Lower leg skin (tissue), 4 donors: ENCODE results near the gene C1orf232. TPM values are rescaled to one million over a fixed set of nuclear protein-coding genes. Genes with fewer than 3 reads are reported as not detected.

ENCODE experiments used
- DNase-seq, 2 donors: peaks; one replicate each; pipeline ENCODE4 v3.0.0-alpha.2; 2019; ENCODE audit warnings: low spot score in 2 of 2
- H3K4me3 ChIP-seq: fragments of 200-600 bp; sonication (generic); 2 replicates; pipeline ENCODE4 v1.5.1; 2017; ENCODE audit warnings: mild to moderate bottlenecking, low read depth; ENCODE audit not compliant: poor library complexity, severe bottlenecking
- CTCF ChIP-seq, 3 donors: fragments of 450-650 bp; IDR thresholded peaks; one replicate each; pipeline ENCODE4 v1.5.1; 2016; ENCODE audit warnings: antibody characterized with exemption in 3 of 3, mild to moderate bottlenecking in 3 of 3, moderate library complexity in 2 of 3
- POLR2A ChIP-seq, 2 donors: fragments of 450-650 bp; IDR thresholded peaks; one replicate each; pipeline ENCODE4 v1.6.1; 2016 to 2017; ENCODE audit warnings: antibody characterized with exemption in 2 of 2, mild to moderate bottlenecking in 1 of 2, moderate library complexity in 1 of 2
- WGBS, 2 donors: methylation state at CpG; one replicate each; pipeline ENCODE4 v1.1.5; 2018; 5-methylcytosine and 5-hydroxymethylcytosine counted together
- intact Hi-C: fragments of 100-400 bp; cut with DNase I; formaldehyde crosslinking; loops from one replicate; pipeline ENCODE4 v1.15.0; 2023; ENCODE audit warnings: low total_unique reads
- total RNA-seq, 4 donors: library from RNA; depleted of rRNA; stranded (reverse); fragments of >200 nt; gene quantifications; one replicate each; pipeline ENCODE4 v1.1.0, GENCODE V29; 2016

Gene C1orf232
- total RNA-seq, 4 donors from 2014 or later, result not detected

GRCh38 chr1:26180010-26180506 is 11.3 kb upstream of the C1orf232 start:
- WGBS, 2 donors, result 80 to 85% methylated on average over 4 of the region's 4 CpGs
- no peak overlapping the region for H3K4me3 ChIP-seq
- TF ChIP-seq POLR2A (IDR thresholded peaks at IDR 0.05) (no peak), CTCF (IDR thresholded peaks at IDR 0.05) (no peak)
- DNase-seq, result no peak
- intact Hi-C loops, result no loop called here

GRCh38 chr1:26177182-26177684 is 8.5 kb upstream of the C1orf232 start, which contains the start of gene CNKSR1:
Gene CNKSR1, plus strand, starts transcription at chr1:26177491. Its CDS starts 57 bp downstream, at chr1:26177548.
- WGBS, 2 donors, result 35 to 52% methylated on average over 18 to 19 of the region's 21 CpGs

GRCh38 chr1:26175346-26175745 is 6.6 kb upstream of the C1orf232 start:
- intact Hi-C loops, result loop anchor here (10.0 kb wide), 1 partner anchor 149 kb away; no protein-coding TSS in a partner anchor
- no peak overlapping the region for H3K4me3 ChIP-seq
- TF ChIP-seq POLR2A (IDR thresholded peaks at IDR 0.05) (no peak), CTCF (IDR thresholded peaks at IDR 0.05) (no peak)
- DNase-seq, result no peak
- WGBS, 2 donors, result 90 to 94% methylated on average over 7 to 8 of the region's 8 CpGs

More at GRCh38 chr1:26177182-26177684, 8.5 kb upstream of the C1orf232 start, which contains the start of gene CNKSR1:
- intact Hi-C loops, result loop anchor here (10.0 kb wide), 1 partner anchor 148 kb away; no protein-coding TSS in a partner anchor
- H3K4me3 ChIP-seq, result no peak within 1 kb of the TSS
- TF ChIP-seq POLR2A (IDR thresholded peaks at IDR 0.05) (no peak), CTCF (IDR thresholded peaks at IDR 0.05) (no peak)
- no peak for DNase-seq

- no peak within 1 kb of the TSS for H3K4me3 ChIP-seq
- TF ChIP-seq CTCF (IDR thresholded peaks at IDR 0.05), result no peak
- no peak for TF ChIP-seq POLR2A (IDR thresholded peaks at IDR 0.05)
- no peak for DNase-seq
- 90 to 93% methylated on average over 34 of the region's 34 CpGs for WGBS, 2 donors
- intact Hi-C loops, result loop anchor here (10.0 kb wide), 1 partner anchor 153 kb away; no protein-coding TSS in a partner anchor
Observed at GRCh38 chr1:26171084-26172072, 2.6 kb upstream of the C1orf232 start, which contains the start of gene ZNF593OS. Gene ZNF593OS, minus strand, starts transcription at chr1:26171832. Its CDS starts 171 bp downstream, at chr1:26171661.

- TF ChIP-seq POLR2A (IDR thresholded peaks at IDR 0.05) (no peak), CTCF (IDR thresholded peaks at IDR 0.05) (no peak)
- intact Hi-C loops, result loop anchor here (10.0 kb wide), 1 partner anchor 154 kb away; no protein-coding TSS in a partner anchor
- DNase-seq, result no peak
- peak overlapping the region; percentile 84 for H3K4me3 ChIP-seq
- WGBS, 2 donors, result 64 to 65% methylated on average over 9 of the region's 9 CpGs
Observed at GRCh38 chr1:26170472-26170821, 1.7 kb upstream of the C1orf232 start.
